GM18502 (cell line): ENCODE results near the gene SERPINA5.

Source experiments
- ATAC-seq: cut with Tn5 transposase; IDR thresholded peaks from one replicate; pipeline ENCODE4 v1.9.1; 2021; ENCODE audit warnings: mild to moderate bottlenecking; ENCODE audit not compliant: unreplicated experiment, poor library complexity

SERPINA5 gene

GRCh38 chr14:94548999-94549985 lies 31.9 kb upstream of the SERPINA5 start:
- no peak for ATAC-seq

GRCh38 chr14:94550041-94550440 lies 31.2 kb upstream of the SERPINA5 start:
- no peak for ATAC-seq

GRCh38 chr14:94555991-94556390 lies 25.2 kb upstream of the SERPINA5 start:
- ATAC-seq: no peak

- no peak for ATAC-seq
Measured at GRCh38 chr14:94557327-94557726, 23.9 kb upstream of the SERPINA5 start.

- no peak for ATAC-seq
Measured at GRCh38 chr14:94558842-94559241, 22.4 kb upstream of the SERPINA5 start.

GRCh38 chr14:94559638-94560290 lies 21.5 kb upstream of the SERPINA5 start:
- ATAC-seq: no peak

GRCh38 chr14:94560291-94560665 lies 20.9 kb upstream of the SERPINA5 start:
- ATAC-seq: no peak

GRCh38 chr14:94560751-94561655 lies 20.2 kb upstream of the SERPINA5 start, which contains the start of gene SERPINA4:
Gene SERPINA4 (plus strand): TSS chr14:94561442. CDS start chr14:94563483, 2,041 bp downstream.
- ATAC-seq: no peak

GRCh38 chr14:94561656-94562010 lies 19.6 kb upstream of the SERPINA5 start:
- ATAC-seq: no peak

- no peak for ATAC-seq
Measured at GRCh38 chr14:94562022-94562421, 19.2 kb upstream of the SERPINA5 start.

- ATAC-seq: no peak
Measured at GRCh38 chr14:94562941-94563883, 18.0 kb upstream of the SERPINA5 start.

- ATAC-seq: no peak
Measured at GRCh38 chr14:94564381-94564780, 16.8 kb upstream of the SERPINA5 start.

- ATAC-seq: no peak
Measured at GRCh38 chr14:94568186-94568585, 13.0 kb upstream of the SERPINA5 start.

- no peak for ATAC-seq
Measured at GRCh38 chr14:94569381-94570001, 11.7 kb upstream of the SERPINA5 start.

GRCh38 chr14:94570002-94570400 lies 11.2 kb upstream of the SERPINA5 start:
- ATAC-seq: no peak

GRCh38 chr14:94570440-94570839 lies 10.8 kb upstream of the SERPINA5 start:
- no peak for ATAC-seq

GRCh38 chr14:94571395-94571794 lies 9.8 kb upstream of the SERPINA5 start:
- ATAC-seq: no peak

- no peak for ATAC-seq
Measured at GRCh38 chr14:94571950-94572349, 9.3 kb upstream of the SERPINA5 start.
